ENCODE results near the gene EPHA2.

DNA sequence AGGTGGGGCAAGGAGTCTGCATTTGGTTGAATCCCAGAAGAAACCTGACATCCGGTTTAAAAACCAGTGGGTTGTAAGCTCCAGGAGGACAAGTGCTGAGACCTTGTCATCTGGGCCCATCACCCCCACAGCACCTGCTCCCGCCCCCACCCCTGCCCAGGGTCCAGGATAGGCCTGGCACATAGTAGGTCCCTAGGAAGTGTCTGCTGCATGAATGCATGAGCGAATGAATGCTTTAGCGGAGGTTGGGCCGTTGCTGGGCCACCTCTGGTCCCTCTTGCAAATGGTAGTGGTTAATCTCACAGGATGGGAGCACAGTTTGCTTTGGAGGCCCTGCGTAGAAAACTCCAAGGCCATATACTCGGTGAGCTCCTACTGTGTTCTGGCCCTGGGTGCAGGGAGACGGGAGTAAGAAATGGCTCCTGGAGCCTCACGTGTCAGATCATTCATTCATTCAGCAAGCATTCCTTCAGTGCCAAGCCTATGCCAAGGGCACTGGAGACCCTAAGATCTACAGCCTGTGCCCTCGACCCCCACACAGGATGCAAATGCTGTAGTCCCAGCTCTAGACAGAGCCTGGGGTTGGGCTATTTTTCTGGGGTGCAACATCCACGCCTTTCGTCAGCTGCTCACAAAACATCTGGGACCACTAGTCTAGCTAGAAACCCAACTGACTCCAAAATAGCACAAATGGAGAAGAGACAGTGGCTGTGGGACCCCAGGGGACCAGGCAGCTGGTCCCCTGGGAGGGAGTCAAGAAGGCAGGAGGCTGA, 28.9 kb downstream of the EPHA2 start:
- TF ChIP-seq POLR2A (IDR thresholded peaks at IDR 0.05), result no peak
- TF ChIP-seq CTCF (IDR thresholded peaks at IDR 0.05), result no peak
